Measurements from ENCODE around the gene PDXK. TPM values are rescaled to one million over a fixed set of nuclear protein-coding genes. Genes with fewer than 3 reads are reported as not detected.

Gene PDXK
- total and polyA plus RNA-seq, 2 donors (not counting 3 experiments of a cell fraction or from before 2014, with no cell fraction given), result 44.2 to 59.1 TPM

GRCh38 chr21:43809346-43809799, 90.4 kb downstream of the PDXK start:
- DNase-seq (ENCODE audit: low read depth, low spot score), result no peak
- H3K27me3 ChIP-seq (ENCODE audit: control insufficient read depth in 2 of 2, insufficient read depth in 2 of 2, low read length in 2 of 2), result no peaks in the 10 kb centered on the region
- no peak overlapping the region for H3K4me3 ChIP-seq (replicated peaks in 1 of 3; ENCODE audit: insufficient read depth in 1 of 3, low read depth in 1 of 3, low read length in 3 of 3)
- dilution Hi-C loops (cut with MboI; ENCODE audit: extremely low pct_ligation_motif_present, low sequenced_read_pairs), result no loop called here
- H3K27ac ChIP-seq (ENCODE audit: insufficient read depth, low read depth, low read length), result no peak overlapping the region
- CTCF ChIA-PET, result interaction anchor here (1.2 to 3.9 kb wide), 4 partner anchors 9 to 168 kb away, joined by 3 to 41 read pairs (median 4); no protein-coding TSS in a partner anchor
- no peaks in the 10 kb centered on the region for H3K79me2 ChIP-seq (ENCODE audit: control insufficient read depth, insufficient read depth, low read length)
- no peak overlapping the region for H2AFZ ChIP-seq (ENCODE audit: low read depth, low read length)
- H3K36me3 ChIP-seq (ENCODE audit: control insufficient read depth in 2 of 2, extremely low read depth in 1 of 2, insufficient read depth in 2 of 2, low read length in 2 of 2), result no peaks in the 10 kb centered on the region
- intact Hi-C loops (cut with micrococcal nuclease), result no loop called here
- H3K9ac ChIP-seq (replicated peaks; ENCODE audit: extremely low read depth, insufficient read depth, low read length), result no peak overlapping the region
- POLR2A ChIA-PET, result no interaction called here
- TF ChIP-seq POLR2AphosphoS5 (IDR thresholded peaks at IDR 0.05; ENCODE audit: insufficient read depth, low read depth, low read length) (no peak), CTCF (IDR thresholded peaks at IDR 0.05; ENCODE audit: extremely low read depth in 1 of 2, insufficient read depth in 1 of 2, low read depth in 1 of 2, low read length in 2 of 2) (no peak), MAX (IDR thresholded peaks at IDR 0.05; ENCODE audit: insufficient read depth, insufficient read length) (no peak), GATA2 (IDR thresholded peaks at IDR 0.05; ENCODE audit: insufficient read depth, insufficient read length, low read depth, low read length) (no peak), MYC (IDR thresholded peaks at IDR 0.05; ENCODE audit: low read depth, low read length) (no peak), POLR2A (IDR thresholded peaks at IDR 0.05; ENCODE audit: low read depth, low read length) (no peak), EZH2 (IDR thresholded peaks at IDR 0.05; ENCODE audit: borderline replicate concordance, low read depth, low read length, severe bottlenecking) (no peak), JUN (IDR thresholded peaks at IDR 0.05; ENCODE audit: borderline replicate concordance, insufficient read depth, insufficient read length, low read depth) (no peak), FOS (IDR thresholded peaks at IDR 0.05; ENCODE audit: borderline replicate concordance, insufficient read depth, low read length) (no peak)
- no peaks in the 10 kb centered on the region for H4K20me1 ChIP-seq (replicated peaks; ENCODE audit: control insufficient read depth, extremely low read depth, insufficient read depth, low read length)
- no peaks in the 10 kb centered on the region for H3K9me1 ChIP-seq (replicated peaks; ENCODE audit: control insufficient read depth, extremely low read depth, insufficient read depth, low read length)
- FAIRE-seq, result no peak
- H3K9me3 ChIP-seq (replicated peaks; ENCODE audit: control insufficient read depth, insufficient read depth, low read length), result no peaks in the 10 kb centered on the region
- peaks cover 19% of the 10 kb centered on the region for H3K4me1 ChIP-seq (ENCODE audit: control insufficient read depth, extremely low read depth, insufficient read depth, low read length)
- BruUV-seq (replicated peaks), result no TSS peak
- no peak overlapping the region for H3K4me2 ChIP-seq (ENCODE audit: insufficient read depth, low read length)

All from endothelial cell of umbilical vein (primary cell).